OCI-LY3 (cell line): Measurements from ENCODE around the gene ADARB2.

Source experiments
- CTCF ChIP-seq: fragments of 200-600, 300-600 bp; sonication (generic); IDR thresholded peaks from 2 replicates; pipeline ENCODE4 v1.5.1; 2014; ENCODE audit warnings: antibody characterized with exemption, low read length, low read depth
- EZH2phosphoT487 ChIP-seq: fragments of 200-600 bp; shearing (Covaris generic); IDR thresholded peaks from 2 replicates; pipeline ENCODE4 v1.6.1; 2018; ENCODE audit warnings: antibody characterized with exemption, mixed run types, low read depth

- TF ChIP-seq CTCF (no peak), EZH2phosphoT487 (no peak)
These were observed 172.5 kb downstream of the ADARB2 start for GRCh38 chr10:1564791-1565190.
